Cardiac fibroblast (primary cell): Measurements from ENCODE around the gene PFN2.
A peak's percentile ranks its signal among the peaks of the same experiment; 100 is the strongest.
"Not testable (repeated sequence)": the region's sequence is repeated elsewhere in the genome, so short reads cannot be mapped to it uniquely, and the experiment has no call there.

ENCODE experiments used
- DNase-seq, 2 donors: peaks; one replicate each; pipeline versions ENCODE4 v3.0.0 to v3.0.0-alpha.2; 2010; ENCODE audit warnings: low read depth in 2 of 2
- H3K4me3 ChIP-seq, 2 donors: replicated peaks in 1 of 2; 1 replicate in 1 of 2; 2 replicates in 1 of 2; pipeline ENCODE4 v1.5.1; 2011; ENCODE audit warnings: low read depth in 2 of 2, low read length in 2 of 2, mild to moderate bottlenecking in 2 of 2, moderate library complexity in 1 of 2
- CTCF ChIP-seq: IDR thresholded peaks from one replicate; pipeline ENCODE4 v1.5.1; 2011; ENCODE audit warnings: low read depth, mild to moderate bottlenecking, low read length, inconsistent platforms

PFN2 gene

DNA sequence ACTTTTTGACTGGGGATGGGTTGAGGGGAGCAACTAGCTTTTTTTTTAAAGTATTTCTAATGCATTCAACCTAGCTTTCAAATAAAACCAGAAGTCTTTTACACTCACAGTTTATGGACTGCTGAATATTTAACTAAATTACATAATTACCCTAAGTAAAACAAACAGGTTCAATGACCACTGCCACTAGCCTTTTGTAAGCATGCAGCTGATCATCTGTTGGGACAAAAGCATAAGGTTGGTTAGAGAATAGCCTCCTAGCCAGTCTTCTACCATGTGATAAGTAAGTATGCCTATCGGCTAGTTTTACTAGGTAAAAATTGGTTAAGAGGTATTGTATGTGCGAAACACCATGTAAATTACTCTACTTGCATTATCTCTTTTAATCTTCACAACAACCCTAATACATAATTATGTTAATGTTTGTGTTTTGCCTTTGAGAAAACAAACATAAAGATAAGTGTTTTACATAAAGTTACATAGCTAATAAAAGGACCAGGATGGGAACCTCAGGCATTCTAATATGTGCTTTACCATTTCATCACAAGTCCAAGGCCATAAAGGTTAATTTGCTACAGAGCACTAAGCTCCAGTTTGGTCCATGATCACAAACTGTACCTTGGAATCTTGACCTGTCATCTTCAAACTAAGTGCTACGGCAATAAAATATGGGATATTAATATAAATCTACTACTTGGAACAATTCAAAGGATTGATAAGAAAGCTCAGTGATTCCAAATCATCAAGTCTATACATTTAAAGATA is 13.2 kb downstream of the PFN2 start:
- H3K4me3 ChIP-seq = no peak overlapping the region
- no peak for DNase-seq
- TF ChIP-seq CTCF = no peak

- no peak overlapping the region for H3K4me3 ChIP-seq
- DNase-seq = no peak
- no peak for TF ChIP-seq CTCF
Observed at GRCh38 chr3:149955449-149955848, 15.2 kb downstream of the PFN2 start.

GRCh38 chr3:149954812-149955211 is 15.9 kb downstream of the PFN2 start:
- no peak for TF ChIP-seq CTCF

DNA sequence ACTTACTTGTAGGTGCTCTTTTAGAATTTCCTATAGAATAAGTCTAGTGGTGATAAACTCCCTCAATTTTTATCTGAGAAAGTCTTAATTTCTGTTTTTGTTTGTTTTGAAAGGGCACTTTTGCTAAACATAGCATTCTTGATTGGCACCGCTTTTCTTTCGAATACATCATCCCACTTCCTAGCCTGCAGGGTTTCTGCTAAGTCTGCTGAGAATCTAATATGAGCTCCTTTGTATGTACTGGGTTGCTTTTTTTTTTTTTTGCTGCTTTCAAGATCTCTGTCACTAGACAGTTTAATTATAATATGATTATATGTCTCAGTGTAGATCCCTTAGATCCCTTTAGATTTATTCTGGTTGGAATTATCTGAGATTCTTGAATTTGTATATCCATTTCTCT is 21.5 kb downstream of the PFN2 start:
- TF ChIP-seq CTCF = no peak
- H3K4me3 ChIP-seq = no peak overlapping the region

More at GRCh38 chr3:149954812-149955211, 15.9 kb downstream of the PFN2 start:
- peak in 1 of 2 donors; percentile 16 for DNase-seq
- H3K4me3 ChIP-seq = no peak overlapping the region

GRCh38 chr3:149947231-149947630 is 23.5 kb downstream of the PFN2 start:
- DNase-seq = no peak
- no peak for TF ChIP-seq CTCF
- H3K4me3 ChIP-seq = no peak overlapping the region

More for the DNA sequence above, 21.5 kb downstream of the PFN2 start:
- DNase-seq = no peak

GRCh38 chr3:149943966-149944365 is 26.7 kb downstream of the PFN2 start:
- DNase-seq, H3K4me3 ChIP-seq: not testable (repeated sequence)

- no peak overlapping the region for H3K4me3 ChIP-seq
- no peak for TF ChIP-seq CTCF
- no peak for DNase-seq
Observed at GRCh38 chr3:149942409-149942808, 28.3 kb downstream of the PFN2 start.
